HG03108 (cell line): ENCODE measurements around the gene OR6S1.
"Not testable (repeated sequence)": the region's sequence is repeated elsewhere in the genome, so short reads cannot be mapped to it uniquely, and the experiment has no call there.

Experiments used
- ATAC-seq: cut with Tn5 transposase; IDR thresholded peaks from one replicate; pipeline ENCODE4 v1.9.1; 2021; ENCODE audit warnings: moderate library complexity; ENCODE audit not compliant: unreplicated experiment

Gene OR6S1

GRCh38 chr14:20671597-20672283 is 30.2 kb upstream of the OR6S1 start:
- no peak for ATAC-seq

- no peak for ATAC-seq
Observed at GRCh38 chr14:20668969-20669368, 27.5 kb upstream of the OR6S1 start.

GRCh38 chr14:20667957-20668356 is 26.5 kb upstream of the OR6S1 start:
- ATAC-seq = peak; percentile 68

- not testable (repeated sequence) for ATAC-seq
Observed at GRCh38 chr14:20666400-20666961, 25.0 kb upstream of the OR6S1 start.

- ATAC-seq = peak; percentile 52
Observed at GRCh38 chr14:20662968-20663732, 21.7 kb upstream of the OR6S1 start.

DNA sequence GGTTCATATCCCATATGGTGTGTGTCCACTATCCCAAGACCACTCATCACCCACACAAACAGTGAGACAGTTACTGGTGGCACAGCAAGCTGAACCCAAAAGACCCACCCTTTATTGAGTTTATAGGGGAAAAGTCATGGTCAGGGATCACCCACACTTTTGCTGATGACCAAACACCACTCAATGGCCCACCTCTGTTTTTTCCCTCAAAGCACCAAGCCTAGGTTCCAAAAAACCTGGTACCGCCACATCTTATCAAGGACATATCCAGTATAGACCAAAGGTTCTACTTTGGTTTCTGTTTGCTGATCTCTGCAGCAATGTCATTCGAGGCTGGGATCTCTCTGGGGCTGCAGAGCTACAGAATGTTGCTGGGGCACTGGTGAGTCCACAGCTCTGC is 19.7 kb upstream of the OR6S1 start:
- ATAC-seq = no peak

GRCh38 chr14:20659813-20660395 is 18.4 kb upstream of the OR6S1 start:
- no peak for ATAC-seq

DNA sequence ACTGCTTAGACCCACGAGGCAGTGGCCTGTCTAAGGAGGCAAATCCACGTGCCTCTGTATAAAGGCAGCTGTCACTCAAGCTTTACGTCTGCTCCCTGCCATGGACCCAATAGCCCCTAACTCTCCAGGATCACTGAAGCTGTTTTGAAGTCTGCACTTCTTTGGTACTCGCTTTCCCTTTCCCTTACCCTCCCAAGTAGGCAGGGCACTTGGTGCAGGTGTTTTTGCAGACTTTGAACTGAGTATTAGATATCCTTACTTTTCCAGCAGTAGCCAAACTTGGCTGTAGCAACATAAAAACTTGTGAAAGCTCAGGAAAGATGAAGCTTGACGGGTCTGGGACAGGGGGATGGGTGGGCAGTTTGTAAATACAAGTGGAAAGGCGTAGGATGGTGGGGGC is 17.8 kb upstream of the OR6S1 start:
- no peak for ATAC-seq

DNA sequence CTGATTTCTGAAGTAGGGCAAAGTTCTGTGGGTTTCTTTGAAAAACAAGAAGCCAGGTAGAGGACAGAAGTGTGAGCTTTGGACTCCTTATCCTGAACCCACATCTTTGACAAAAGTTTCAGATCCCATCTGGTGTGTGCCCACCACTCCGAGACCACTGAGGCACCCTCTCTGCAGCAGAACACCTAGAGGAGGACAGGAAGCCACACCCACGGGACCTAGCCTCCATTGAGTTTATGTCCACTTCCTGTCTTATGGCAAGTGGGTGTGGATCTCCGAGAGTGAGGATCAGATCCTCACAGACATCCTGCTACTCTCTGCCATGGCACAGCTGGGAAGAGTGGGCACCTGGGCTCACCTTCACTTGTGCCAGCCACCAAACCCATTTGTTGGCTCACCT is 16.8 kb upstream of the OR6S1 start:
- ATAC-seq = no peak

GRCh38 chr14:20657216-20658211 is 16.0 kb upstream of the OR6S1 start:
- ATAC-seq = no peak

GRCh38 chr14:20656274-20656673 is 14.8 kb upstream of the OR6S1 start:
- no peak for ATAC-seq

- ATAC-seq = no peak
Observed at GRCh38 chr14:20655851-20656250, 14.4 kb upstream of the OR6S1 start.

GRCh38 chr14:20652996-20653975 is 11.8 kb upstream of the OR6S1 start:
- no peak for ATAC-seq

DNA sequence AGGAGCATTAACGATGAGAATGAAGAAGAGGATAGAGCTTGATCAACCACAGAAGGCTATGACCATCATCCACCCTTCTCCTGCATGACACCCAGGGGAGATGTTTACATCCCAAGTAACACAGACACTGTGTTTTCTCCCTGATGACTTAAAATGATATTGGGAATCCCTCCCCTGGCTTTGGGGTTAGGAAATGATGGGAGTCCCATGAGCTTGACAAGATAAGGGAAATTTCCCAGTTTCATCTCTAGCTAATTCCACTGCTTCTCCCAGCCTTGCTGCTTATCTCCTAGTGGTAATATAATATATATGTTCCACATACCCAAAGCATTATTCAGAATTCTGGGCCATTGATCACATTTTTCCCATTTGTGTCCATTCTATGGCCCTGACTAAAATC is 4.0 kb upstream of the OR6S1 start:
- ATAC-seq = no peak

- ATAC-seq = no peak
Observed at GRCh38 chr14:20644520-20644919, 3.0 kb upstream of the OR6S1 start.

DNA sequence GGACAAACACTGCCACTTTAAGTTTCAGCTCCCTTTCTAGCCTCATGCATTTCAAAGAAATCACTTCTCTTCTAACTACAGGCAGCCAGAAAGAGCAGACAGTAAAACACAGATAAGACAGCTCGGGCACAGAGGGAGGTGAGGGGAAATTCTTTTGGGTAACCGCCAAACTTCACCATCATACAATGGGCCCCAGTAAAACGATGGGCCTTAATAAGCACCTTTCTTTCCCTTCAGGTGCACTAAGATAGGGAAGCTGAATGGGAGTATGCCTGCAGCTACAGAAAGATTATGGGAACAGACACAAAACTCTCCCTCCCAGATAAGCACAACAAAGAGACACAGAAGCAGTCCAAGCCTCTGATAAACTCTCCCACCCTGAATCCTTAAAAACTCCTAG is 1.3 kb upstream of the OR6S1 start:
- ATAC-seq = not testable (repeated sequence)

DNA sequence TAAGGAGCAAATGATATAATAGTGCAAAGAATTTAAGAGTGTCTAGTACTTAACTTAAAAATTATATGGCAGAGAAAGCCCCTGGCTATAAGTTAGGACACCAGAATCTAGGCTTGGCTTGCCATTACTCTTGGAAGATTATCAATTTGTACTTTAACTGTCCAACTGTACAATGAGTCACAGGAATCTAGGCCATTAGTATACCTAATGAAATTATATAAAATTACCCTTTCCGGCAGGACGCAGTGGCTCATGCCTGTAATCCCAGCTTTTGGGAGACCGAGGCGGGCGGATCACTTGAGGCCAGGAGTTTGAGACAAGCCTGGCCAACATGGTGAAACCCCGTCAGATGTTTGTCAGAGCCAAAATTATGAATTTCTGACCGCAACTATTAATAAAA is 691 bp upstream of the OR6S1 start:
- no peak for ATAC-seq

- peak; percentile 46 for ATAC-seq
Observed at GRCh38 chr14:20632831-20633691, 8.4 kb downstream of the OR6S1 start.

GRCh38 chr14:20632448-20632830 is 9.1 kb downstream of the OR6S1 start:
- ATAC-seq = peak; percentile 17
